BJ (cell line): Measurements from ENCODE around the gene LMCD1. TPM values are rescaled to one million over a fixed set of nuclear protein-coding genes. Genes with fewer than 3 reads are reported as not detected.

ENCODE experiments used
- CTCF ChIA-PET: fragments of 350-600 bp; formaldehyde crosslinking; extraction: SDS; loops from one replicate; lab custom pipeline; 2021; ENCODE audit warnings: antibody characterized with exemption, inconsistent platforms; lab: Yijun Ruan, JAX
- POLR2A ChIA-PET: fragments of 300-600 bp; sonication (Branson Sonifier 250); formaldehyde crosslinking; extraction: SDS; loops from one replicate; lab custom pipeline; 2021; ENCODE audit warnings: antibody characterized with exemption; lab: Charles Lee
- DNase-seq: peaks from one replicate; pipeline ENCODE4 v3.0.0-alpha.2; 2011; ENCODE audit warnings: low read depth
- H3K27me3 ChIP-seq: 2 replicates; pipeline ENCODE4 v1.6.0; 2011; ENCODE audit warnings: low read length; ENCODE audit not compliant: control insufficient read depth, insufficient read depth
- H3K36me3 ChIP-seq: 2 replicates; pipeline ENCODE4 v1.5.1; 2011; ENCODE audit warnings: low read length; ENCODE audit not compliant: control insufficient read depth, insufficient read depth
- H3K4me3 ChIP-seq: 2 replicates; pipeline ENCODE4 v1.5.1; 2011; ENCODE audit warnings: low read depth, mild to moderate bottlenecking, control low read depth, low read length
- CTCF ChIP-seq: IDR thresholded peaks from 2 replicates; pipeline ENCODE4 v1.5.1; 2011; ENCODE audit warnings: low read depth, mild to moderate bottlenecking, control low read depth, inconsistent platforms, low read length, moderate library complexity; ENCODE audit not compliant: insufficient read depth
- polyA plus RNA-seq: library from polyadenylated mRNA; depleted of rRNA; stranded (reverse); fragments of >200 nt; gene quantifications from 2 replicates; pipeline ENCODE4 v1.2.3, GENCODE V29; 2011

The LMCD1 gene
- polyA plus RNA-seq, 1 experiment, result 168 TPM

- CTCF ChIA-PET, result interaction anchor here (1.1 to 1.5 kb wide), 2 partner anchors 80 to 125 kb away, joined by 3 to 4 read pairs; no protein-coding TSS in a partner anchor
- no peaks in the 10 kb centered on the region for H3K36me3 ChIP-seq
- no peak overlapping the region for H3K4me3 ChIP-seq
- POLR2A ChIA-PET, result no interaction called here
- no peak for TF ChIP-seq CTCF
- no peak for DNase-seq
- H3K27me3 ChIP-seq, result no peaks in the 10 kb centered on the region
These were observed 19.4 kb upstream of the LMCD1 start for GRCh38 chr3:8482263-8482662.

GRCh38 chr3:8482960-8483665, 18.5 kb upstream of the LMCD1 start:
- no peaks in the 10 kb centered on the region for H3K36me3 ChIP-seq
- ChIA-PET POLR2A (interaction anchor here (0.6 to 1.2 kb wide), 3 partner anchors 19 to 229 kb away, joined by 3 to 10 read pairs (median 3); partner anchors contain the start of gene LMCD1), CTCF (interaction anchor here (1.1 to 1.5 kb wide), 6 partner anchors 18 to 139 kb away, joined by 3 to 7 read pairs (median 4); partner anchors contain the start of gene LMCD1)
- no peak for TF ChIP-seq CTCF
- peak; percentile 95 for DNase-seq
- no peaks in the 10 kb centered on the region for H3K27me3 ChIP-seq
- H3K4me3 ChIP-seq, result no peak overlapping the region

- Histone ChIP-seq H3K27me3 (no peaks in the 10 kb centered on the region), H3K4me3 (no peak overlapping the region), H3K36me3 (no peaks in the 10 kb centered on the region)
- DNase-seq, result no peak
- ChIA-PET POLR2A (interaction anchor here (0.6 to 0.7 kb wide), 2 partner anchors 17 to 26 kb away, joined by 3 to 4 read pairs; partner anchors contain the start of gene LMCD1), CTCF (interaction anchor here (0.6 to 1.7 kb wide), 7 partner anchors 12 to 284 kb away, joined by 3 to 7 read pairs (median 4); partner anchors contain the start of gene LMCD1)
- TF ChIP-seq CTCF, result no peak
These were observed 17.0 kb upstream of the LMCD1 start for GRCh38 chr3:8484409-8485140.

- ChIA-PET POLR2A (interaction anchor here (0.7 kb wide), 1 partner anchor 16 kb away, joined by 3 read pairs; the partner anchor contains the start of gene LMCD1), CTCF (interaction anchor here (1.6 to 1.7 kb wide), 2 partner anchors 16 to 28 kb away, joined by 4 to 6 read pairs; partner anchors contain the start of gene LMCD1)
- TF ChIP-seq CTCF, result no peak
- DNase-seq, result no peak
- Histone ChIP-seq H3K36me3 (no peaks in the 10 kb centered on the region), H3K27me3 (no peaks in the 10 kb centered on the region), H3K4me3 (no peak overlapping the region)
These were observed 16.3 kb upstream of the LMCD1 start for GRCh38 chr3:8485141-8485870.
